Panc1 (cell line): ENCODE results near the gene CAMKMT. TPM values are rescaled to one million over a fixed set of nuclear protein-coding genes. Genes with fewer than 3 reads are reported as not detected.

ENCODE experiments used
- ATAC-seq: fragments of 200-7000 bp; cut with Tn5 transposase; 2 replicates; pipeline ENCODE4 v1.9.1; 2020; ENCODE audit warnings: mild to moderate bottlenecking, moderate library complexity
- BruUV-seq: library from RNA; stranded (reverse); fragments of 400-500 nt; replicated peaks from 2 replicates; lab custom pipeline; 2021; lab: Mats Ljungman, UMichigan
- CTCF ChIA-PET: fragments of 300-600 bp; sonication (Branson Sonifier 250); formaldehyde crosslinking; loops from one replicate; lab custom pipeline; 2022; ENCODE audit warnings: antibody characterized with exemption; lab: Charles Lee
- POLR2A ChIA-PET: fragments of 300-600 bp; sonication (Branson Sonifier 250); formaldehyde crosslinking; loops from one replicate; lab custom pipeline; 2022; ENCODE audit warnings: antibody characterized with exemption; lab: Charles Lee
- DNase-seq: peaks from one replicate; pipeline ENCODE4 v3.0.0-alpha.2; 2010; ENCODE audit warnings: low read depth, low spot score
- H3K27ac ChIP-seq: 2 replicates; pipeline ENCODE4 v1.5.1; 2011; ENCODE audit warnings: mild to moderate bottlenecking, low read length, inconsistent platforms
- H3K27me3 ChIP-seq: fragments of 200-500 bp; sonication (Bioruptor generic); 2 replicates; pipeline ENCODE4 v1.6.0; 2014; ENCODE audit warnings: low read length, inconsistent platforms; ENCODE audit not compliant: control insufficient read depth, insufficient read depth
- H3K36me3 ChIP-seq: fragments of 200-500 bp; sonication (Bioruptor generic); 2 replicates; pipeline ENCODE4 v1.5.1; 2014; ENCODE audit warnings: inconsistent platforms, mild to moderate bottlenecking, low read length, moderate library complexity; ENCODE audit not compliant: control insufficient read depth, insufficient read depth
- H3K4me1 ChIP-seq: 2 replicates; pipeline ENCODE4 v1.5.1; 2011; ENCODE audit warnings: inconsistent platforms, mild to moderate bottlenecking, low read length, moderate library complexity; ENCODE audit not compliant: control insufficient read depth, insufficient read depth
- H3K4me3 ChIP-seq, 2 experiments: 2 replicates each; pipeline ENCODE4 v1.5.1; 2011 to 2012; ENCODE audit warnings: low read depth in 2 of 2, low read length in 2 of 2, mild to moderate bottlenecking in 2 of 2, inconsistent platforms in 1 of 2, moderate library complexity in 1 of 2
- H3K9me3 ChIP-seq: fragments of 200-500 bp; sonication (Bioruptor generic); 2 replicates; pipeline ENCODE4 v1.5.1; 2014; ENCODE audit warnings: low read depth, mild to moderate bottlenecking, inconsistent platforms, low read length, moderate library complexity; ENCODE audit not compliant: control insufficient read depth, insufficient read depth
- CTCF ChIP-seq: fragments of 450-650 bp; IDR thresholded peaks from 2 replicates; pipeline ENCODE4 v1.5.1; 2017; ENCODE audit warnings: mild to moderate bottlenecking
- POLR2AphosphoS5 ChIP-seq: IDR thresholded peaks from 2 replicates; pipeline ENCODE4 v1.6.1; 2012; ENCODE audit warnings: mild to moderate bottlenecking, low read depth, low read length, moderate library complexity
- REST ChIP-seq, 2 experiments: IDR thresholded peaks; 2 replicates each; pipeline ENCODE4 v1.6.1; 2011 to 2012; ENCODE audit warnings: low read depth in 2 of 2, control low read depth in 1 of 2, low read length in 1 of 2, mild to moderate bottlenecking in 1 of 2, moderate library complexity in 1 of 2; ENCODE audit not compliant: insufficient read depth in 1 of 2
- SIN3A ChIP-seq: IDR thresholded peaks from 2 replicates; pipeline ENCODE4 v1.6.1; 2012; ENCODE audit warnings: low read depth, mild to moderate bottlenecking, low read length, moderate library complexity, borderline replicate concordance; ENCODE audit not compliant: insufficient read depth
- TCF7L2 ChIP-seq: IDR thresholded peaks from 2 replicates; pipeline ENCODE4 v1.6.1; 2011; ENCODE audit warnings: mild to moderate bottlenecking, low read depth, low read length, inconsistent platforms
- in situ Hi-C: cut with HindIII; loops from 2 replicates; pipeline ENCODE4 v1.10.0; 2016; ENCODE audit warnings: low sequenced_read_pairs, low pct_unique_long_range_greater_than_20kb
- intact Hi-C: fragments of 100-400 bp; cut with micrococcal nuclease; formaldehyde crosslinking; loops from one replicate; pipeline ENCODE4 v1.10.0; 2022; ENCODE audit not compliant: unreplicated experiment
- total RNA-seq: library from RNA; stranded (reverse); gene quantifications from one replicate; pipeline ENCODE4 v1.2.1, GENCODE V29; 2021; ENCODE audit not compliant: unreplicated experiment

CAMKMT gene
- total RNA-seq, 1 experiment from 2014 or later = 12.6 TPM

GRCh38 chr2:44807201-44808025, 445.7 kb downstream of the CAMKMT start:
- DNase-seq (no peak), ATAC-seq (no peak)
- ChIA-PET CTCF (interaction anchor here (0.7 kb wide), 1 partner anchor 468 kb away, joined by 15 read pairs; no protein-coding TSS in a partner anchor), POLR2A (no interaction called here)
- H3K27ac ChIP-seq = no peak overlapping the region
- TF ChIP-seq CTCF = no peak
- TF ChIP-seq TCF7L2 = no peak
- TF ChIP-seq REST (IDR thresholded peaks at IDR 0.05; ENCODE audit: insufficient read depth in 1 of 2, low read depth in 2 of 2, low read length in 1 of 2) = no peak
- no peak for TF ChIP-seq SIN3A
- TF ChIP-seq POLR2AphosphoS5 = no peak
- H3K36me3 ChIP-seq = no peaks in the 10 kb centered on the region
- H3K4me3 ChIP-seq = no peak overlapping the region
- H3K27me3 ChIP-seq = peaks cover 41% of the 10 kb centered on the region
- no peaks in the 10 kb centered on the region for H3K9me3 ChIP-seq
- H3K4me1 ChIP-seq = no peaks in the 10 kb centered on the region
- in situ Hi-C loops = no loop called here
- no TSS peak for BruUV-seq
- intact Hi-C loops = no loop called here

GRCh38 chr2:44810892-44811530, 449.3 kb downstream of the CAMKMT start:
- Histone ChIP-seq H3K36me3 (no peaks in the 10 kb centered on the region), H3K9me3 (no peaks in the 10 kb centered on the region), H3K27me3 (peaks cover 41% of the 10 kb centered on the region), H3K27ac (no peak overlapping the region), H3K4me3 (no peak overlapping the region), H3K4me1 (no peaks in the 10 kb centered on the region)
- TF ChIP-seq REST (IDR thresholded peaks at IDR 0.05; ENCODE audit: insufficient read depth in 1 of 2, low read depth in 2 of 2, low read length in 1 of 2) (no peak), SIN3A (no peak), POLR2AphosphoS5 (no peak), CTCF (no peak), TCF7L2 (no peak)
- in situ Hi-C loops = no loop called here
- BruUV-seq = no TSS peak
- intact Hi-C loops = no loop called here
- POLR2A ChIA-PET = no interaction called here
- CTCF ChIA-PET = no interaction called here
- ATAC-seq (no peak), DNase-seq (no peak)
